Testis (tissue), 2 donors: ENCODE results near the gene PPP2R2C.

Source experiments
- CTCF ChIP-seq, 3 experiments: fragments of 450-650 bp in 2 of 3; fragments of 200-600 bp in 1 of 3; sonication (generic) in 1 of 3; IDR thresholded peaks; one replicate each; pipeline ENCODE4 v1.5.1; 2016 to 2019; ENCODE audit warnings: antibody characterized with exemption in 3 of 3, mild to moderate bottlenecking in 2 of 3, moderate library complexity in 1 of 3
- POLR2A ChIP-seq: fragments of 450-650 bp; IDR thresholded peaks from one replicate; pipeline ENCODE4 v1.6.1; 2017; ENCODE audit warnings: antibody characterized with exemption, mild to moderate bottlenecking, moderate library complexity

DNA sequence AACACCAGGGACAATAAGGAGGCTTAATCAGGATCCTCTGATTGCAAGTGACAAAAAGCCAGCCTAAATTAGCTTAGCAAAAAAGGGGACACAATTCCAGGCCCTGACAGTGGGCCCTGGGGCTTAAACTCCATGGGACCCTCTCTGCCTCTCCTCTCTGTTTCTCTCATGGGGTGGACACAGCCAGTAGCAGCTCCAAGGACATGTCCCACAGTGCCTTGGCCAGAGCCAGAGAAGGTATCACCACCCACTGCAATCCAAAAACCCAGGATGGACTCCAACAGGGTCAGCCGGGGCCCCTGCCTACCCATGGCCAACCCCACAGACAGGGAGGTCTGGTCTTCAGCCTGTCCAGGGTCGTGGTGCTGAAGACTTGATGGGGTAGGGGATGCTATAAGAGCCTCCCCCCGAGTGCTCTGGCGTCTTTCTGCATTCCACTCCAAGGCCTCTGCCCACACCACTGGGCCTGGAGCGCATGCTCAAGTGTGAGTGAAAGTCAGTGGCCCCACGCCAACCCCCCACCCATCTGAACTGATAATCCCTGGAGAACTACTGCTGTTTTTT, 19.7 kb upstream of the PPP2R2C start:
- TF ChIP-seq CTCF (IDR thresholded peaks at IDR 0.05) (no peak), POLR2A (no peak)
